IPS-20b (cell line): Measurements from ENCODE around the gene KAT6B.

ENCODE experiments used
- H3K27ac ChIP-seq: one replicate; pipeline ENCODE4 v1.5.1; 2013; ENCODE audit warnings: low read length
- H3K27me3 ChIP-seq: 2 replicates; pipeline ENCODE4 v1.6.1; 2013; ENCODE audit warnings: mild to moderate bottlenecking, low read length, inconsistent platforms; ENCODE audit not compliant: insufficient read depth
- H3K36me3 ChIP-seq: 2 replicates; pipeline ENCODE4 v1.6.1; 2013; ENCODE audit warnings: low read depth, mild to moderate bottlenecking, inconsistent platforms, low read length, moderate library complexity; ENCODE audit not compliant: insufficient read depth
- H3K4me1 ChIP-seq: 2 replicates; pipeline ENCODE4 v1.6.1; 2013; ENCODE audit warnings: mild to moderate bottlenecking, control low read depth, inconsistent platforms, low read length, moderate library complexity; ENCODE audit not compliant: insufficient read depth
- H3K4me3 ChIP-seq: 2 replicates; pipeline ENCODE4 v1.5.1; 2013; ENCODE audit warnings: mild to moderate bottlenecking, low read length, inconsistent platforms
- H3K9ac ChIP-seq: 2 replicates; pipeline ENCODE4 v1.6.1; 2013; ENCODE audit warnings: low read depth, mild to moderate bottlenecking, inconsistent platforms, low read length, moderate library complexity
- H3K9me3 ChIP-seq: 2 replicates; pipeline ENCODE4 v1.6.1; 2013; ENCODE audit warnings: mild to moderate bottlenecking, low read depth, low read length, inconsistent platforms; ENCODE audit not compliant: insufficient read depth

The KAT6B gene

GRCh38 chr10:74841265-74841973 is 15.0 kb downstream of the KAT6B start:
- Histone ChIP-seq H3K4me1 (no peaks in the 10 kb centered on the region), H3K4me3 (no peak overlapping the region), H3K9me3 (no peaks in the 10 kb centered on the region), H3K36me3 (peaks cover 13% of the 10 kb centered on the region), H3K9ac (no peak overlapping the region), H3K27me3 (no peaks in the 10 kb centered on the region), H3K27ac (no peak overlapping the region)

- H3K27ac ChIP-seq: no peak overlapping the region
- H3K36me3 ChIP-seq: peaks cover 13% of the 10 kb centered on the region
- no peak overlapping the region for H3K4me3 ChIP-seq
- no peaks in the 10 kb centered on the region for H3K4me1 ChIP-seq
- H3K9me3 ChIP-seq: no peaks in the 10 kb centered on the region
- no peak overlapping the region for H3K9ac ChIP-seq
- H3K27me3 ChIP-seq: no peaks in the 10 kb centered on the region
Observed at GRCh38 chr10:74842301-74842954, 16.0 kb downstream of the KAT6B start.

- Histone ChIP-seq H3K27ac (no peak overlapping the region), H3K4me1 (peaks cover 3% of the 10 kb centered on the region; the same call in 1 of the 2 replicates), H3K27me3 (no peaks in the 10 kb centered on the region), H3K9ac (no peak overlapping the region), H3K9me3 (no peaks in the 10 kb centered on the region), H3K4me3 (no peak overlapping the region), H3K36me3 (peaks cover 13% of the 10 kb centered on the region)
Observed at GRCh38 chr10:74846958-74847357, 20.6 kb downstream of the KAT6B start.

- no peaks in the 10 kb centered on the region for H3K9me3 ChIP-seq
- peaks cover 21% of the 10 kb centered on the region for H3K4me1 ChIP-seq
- no peaks in the 10 kb centered on the region for H3K36me3 ChIP-seq
- no peak overlapping the region for H3K4me3 ChIP-seq
- H3K9ac ChIP-seq: no peak overlapping the region
- no peak overlapping the region for H3K27ac ChIP-seq
- H3K27me3 ChIP-seq: no peaks in the 10 kb centered on the region
Observed at GRCh38 chr10:74851831-74852230, 25.4 kb downstream of the KAT6B start.

- H3K9ac ChIP-seq: no peak overlapping the region
- H3K4me1 ChIP-seq: peaks cover 21% of the 10 kb centered on the region
- no peak overlapping the region for H3K27ac ChIP-seq
- no peaks in the 10 kb centered on the region for H3K9me3 ChIP-seq
- H3K36me3 ChIP-seq: no peaks in the 10 kb centered on the region
- H3K4me3 ChIP-seq: no peak overlapping the region
- H3K27me3 ChIP-seq: no peaks in the 10 kb centered on the region
Observed at GRCh38 chr10:74852381-74852780, 26.0 kb downstream of the KAT6B start.

GRCh38 chr10:74854610-74855009 is 28.2 kb downstream of the KAT6B start:
- no peak overlapping the region; the same call in 1 of the 2 replicates for H3K9ac ChIP-seq
- no peak overlapping the region for H3K4me3 ChIP-seq

GRCh38 chr10:74855027-74855426 is 28.6 kb downstream of the KAT6B start:
- no peak overlapping the region for H3K27ac ChIP-seq
- H3K4me1 ChIP-seq: peaks cover 21% of the 10 kb centered on the region
- H3K27me3 ChIP-seq: no peaks in the 10 kb centered on the region
- no peaks in the 10 kb centered on the region for H3K9me3 ChIP-seq
- no peak overlapping the region for H3K4me3 ChIP-seq
- H3K36me3 ChIP-seq: no peaks in the 10 kb centered on the region
- no peak overlapping the region; the same call in 1 of the 2 replicates for H3K9ac ChIP-seq

More at GRCh38 chr10:74854610-74855009, 28.2 kb downstream of the KAT6B start:
- Histone ChIP-seq H3K4me1 (peaks cover 21% of the 10 kb centered on the region), H3K36me3 (no peaks in the 10 kb centered on the region), H3K9me3 (no peaks in the 10 kb centered on the region), H3K27me3 (no peaks in the 10 kb centered on the region), H3K27ac (no peak overlapping the region)

- no peak overlapping the region for H3K27ac ChIP-seq
- no peaks in the 10 kb centered on the region for H3K9me3 ChIP-seq
- H3K4me1 ChIP-seq: peaks cover 21% of the 10 kb centered on the region
- H3K36me3 ChIP-seq: no peaks in the 10 kb centered on the region
- H3K9ac ChIP-seq: no peak overlapping the region
- no peaks in the 10 kb centered on the region for H3K27me3 ChIP-seq
- H3K4me3 ChIP-seq: no peak overlapping the region
Observed at GRCh38 chr10:74855439-74855838, 29.0 kb downstream of the KAT6B start.

- no peak overlapping the region for H3K9ac ChIP-seq
- no peaks in the 10 kb centered on the region for H3K27me3 ChIP-seq
- peaks cover 21% of the 10 kb centered on the region for H3K4me1 ChIP-seq
- H3K36me3 ChIP-seq: no peaks in the 10 kb centered on the region
- no peak overlapping the region for H3K27ac ChIP-seq
- no peak overlapping the region for H3K4me3 ChIP-seq
- H3K9me3 ChIP-seq: no peaks in the 10 kb centered on the region
Observed at GRCh38 chr10:74856940-74857339, 30.5 kb downstream of the KAT6B start.

GRCh38 chr10:74857586-74857985 is 31.2 kb downstream of the KAT6B start:
- H3K4me1 ChIP-seq: peaks cover 17% of the 10 kb centered on the region
- H3K4me3 ChIP-seq: no peak overlapping the region
- H3K27ac ChIP-seq: no peak overlapping the region
- no peak overlapping the region for H3K9ac ChIP-seq
- H3K9me3 ChIP-seq: no peaks in the 10 kb centered on the region
- H3K27me3 ChIP-seq: no peaks in the 10 kb centered on the region
- H3K36me3 ChIP-seq: no peaks in the 10 kb centered on the region

- H3K36me3 ChIP-seq: no peaks in the 10 kb centered on the region
- no peak overlapping the region for H3K9ac ChIP-seq
- H3K4me1 ChIP-seq: peaks cover 22% of the 10 kb centered on the region
- no peaks in the 10 kb centered on the region for H3K9me3 ChIP-seq
- H3K27me3 ChIP-seq: no peaks in the 10 kb centered on the region
- H3K27ac ChIP-seq: no peak overlapping the region
- H3K4me3 ChIP-seq: no peak overlapping the region
Observed at GRCh38 chr10:74859546-74859945, 33.1 kb downstream of the KAT6B start.

GRCh38 chr10:74862625-74863024 is 36.2 kb downstream of the KAT6B start:
- H3K36me3 ChIP-seq: no peaks in the 10 kb centered on the region

More at GRCh38 chr10:74862625-74863024, 36.2 kb downstream of the KAT6B start:
- Histone ChIP-seq H3K27ac (no peak overlapping the region), H3K4me3 (no peak overlapping the region), H3K9ac (no peak overlapping the region), H3K4me1 (peaks cover 23% of the 10 kb centered on the region), H3K9me3 (no peaks in the 10 kb centered on the region), H3K27me3 (no peaks in the 10 kb centered on the region)
